ENCODE measurements around the gene TTC32.

The TTC32 gene

GRCh38 chr2:19942199-19942598, 40.4 kb upstream of the TTC32 start:
- Histone ChIP-seq H3K27me3 (no peaks in the 10 kb centered on the region), H3K4me3 (no peak overlapping the region), H3K27ac (no peak overlapping the region), H3K36me3 (peaks cover 11 to 16% (median 16%) of the 10 kb centered on the region in 3 donors), H3K4me1 (no peaks in the 10 kb centered on the region), H3K9me3 (no peaks in the 10 kb centered on the region)
- DNase-seq, result no peak
- TF ChIP-seq CTCF (IDR thresholded peaks at IDR 0.05), result no peak
- intact Hi-C loops (cut with DNase I; ENCODE audit: low total_unique reads), result no loop called here

GRCh38 chr2:19937004-19937403, 35.2 kb upstream of the TTC32 start:
- Histone ChIP-seq H3K4me1 (peaks cover 0 to 4% (median 1%) of the 10 kb centered on the region in 4 donors), H3K27ac (no peak overlapping the region), H3K4me3 (no peak overlapping the region), H3K9me3 (no peaks in the 10 kb centered on the region), H3K27me3 (no peaks in the 10 kb centered on the region), H3K36me3 (peaks cover 27 to 35% (median 33%) of the 10 kb centered on the region in 3 donors)
- no peak for DNase-seq
- intact Hi-C loops (cut with DNase I; ENCODE audit: low total_unique reads), result no loop called here
- no peak for TF ChIP-seq CTCF (IDR thresholded peaks at IDR 0.05)

- Histone ChIP-seq H3K36me3 (peaks cover 29 to 35% (median 35%) of the 10 kb centered on the region in 3 donors), H3K9me3 (no peaks in the 10 kb centered on the region), H3K27me3 (no peaks in the 10 kb centered on the region), H3K4me3 (no peak overlapping the region), H3K27ac (no peak overlapping the region), H3K4me1 (peaks cover 0 to 4% (median 1%) of the 10 kb centered on the region in 4 donors)
- DNase-seq, result no peak
- no peak for TF ChIP-seq CTCF (IDR thresholded peaks at IDR 0.05)
- intact Hi-C loops (cut with DNase I; ENCODE audit: low total_unique reads), result no loop called here
Measured at GRCh38 chr2:19936203-19936602, 34.4 kb upstream of the TTC32 start.

- Histone ChIP-seq H3K36me3 (peaks cover 54 to 62% (median 55%) of the 10 kb centered on the region in 3 donors), H3K27me3 (no peaks in the 10 kb centered on the region), H3K9me3 (peaks cover 0 to 10% (median 1%) of the 10 kb centered on the region in 3 donors), H3K4me1 (peaks cover 0 to 4% (median 1%) of the 10 kb centered on the region in 4 donors), H3K4me3 (no peak overlapping the region), H3K27ac (no peak overlapping the region)
- no peak for TF ChIP-seq CTCF (IDR thresholded peaks at IDR 0.05)
- no peak for DNase-seq
- intact Hi-C loops (cut with DNase I; ENCODE audit: low total_unique reads), result no loop called here
Measured at GRCh38 chr2:19933351-19933981, 31.7 kb upstream of the TTC32 start.

GRCh38 chr2:19932928-19933327, 31.1 kb upstream of the TTC32 start:
- H3K27me3 ChIP-seq, result no peaks in the 10 kb centered on the region
- peaks cover 56 to 62% (median 57%) of the 10 kb centered on the region in 3 donors for H3K36me3 ChIP-seq
- peaks cover 0 to 4% (median 1%) of the 10 kb centered on the region in 4 donors for H3K4me1 ChIP-seq
- no peak for DNase-seq
- intact Hi-C loops (cut with DNase I; ENCODE audit: low total_unique reads), result no loop called here
- no peak overlapping the region for H3K27ac ChIP-seq
- H3K9me3 ChIP-seq, result peaks cover 0 to 15% (median 7%) of the 10 kb centered on the region in 3 donors
- H3K4me3 ChIP-seq, result no peak overlapping the region
- no peak for TF ChIP-seq CTCF (IDR thresholded peaks at IDR 0.05)

Measured in tibial artery (tissue), 4 donors.